ENCODE data around the gene GTF2H4.
"Not testable (repeated sequence)": the region's sequence is repeated elsewhere in the genome, so short reads cannot be mapped to it uniquely, and the experiment has no call there.

The GTF2H4 gene

DNA sequence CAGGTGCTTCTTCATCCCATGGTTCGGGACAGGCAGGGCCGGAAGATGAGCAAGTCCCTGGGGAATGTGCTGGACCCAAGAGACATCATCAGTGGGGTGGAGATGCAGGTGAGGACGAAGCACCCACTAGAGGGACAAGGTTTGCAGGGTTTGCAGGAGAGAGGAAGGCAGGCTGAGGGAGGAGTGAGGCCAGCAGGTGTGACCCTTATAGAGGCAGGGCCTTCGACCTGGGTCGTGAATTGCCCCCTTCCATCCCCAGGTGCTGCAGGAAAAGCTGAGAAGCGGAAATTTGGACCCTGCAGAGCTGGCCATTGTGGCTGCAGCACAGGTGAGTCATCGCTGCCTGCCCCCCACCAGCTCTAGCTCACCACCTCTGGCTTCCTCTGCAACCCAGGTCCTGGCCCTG, 14.4 kb downstream of the GTF2H4 start:
- TF ChIP-seq EZH2phosphoT487 (IDR thresholded peaks at IDR 0.05; ENCODE audit: borderline replicate concordance, low read length), result no peak
- TF ChIP-seq, protein P1, sequence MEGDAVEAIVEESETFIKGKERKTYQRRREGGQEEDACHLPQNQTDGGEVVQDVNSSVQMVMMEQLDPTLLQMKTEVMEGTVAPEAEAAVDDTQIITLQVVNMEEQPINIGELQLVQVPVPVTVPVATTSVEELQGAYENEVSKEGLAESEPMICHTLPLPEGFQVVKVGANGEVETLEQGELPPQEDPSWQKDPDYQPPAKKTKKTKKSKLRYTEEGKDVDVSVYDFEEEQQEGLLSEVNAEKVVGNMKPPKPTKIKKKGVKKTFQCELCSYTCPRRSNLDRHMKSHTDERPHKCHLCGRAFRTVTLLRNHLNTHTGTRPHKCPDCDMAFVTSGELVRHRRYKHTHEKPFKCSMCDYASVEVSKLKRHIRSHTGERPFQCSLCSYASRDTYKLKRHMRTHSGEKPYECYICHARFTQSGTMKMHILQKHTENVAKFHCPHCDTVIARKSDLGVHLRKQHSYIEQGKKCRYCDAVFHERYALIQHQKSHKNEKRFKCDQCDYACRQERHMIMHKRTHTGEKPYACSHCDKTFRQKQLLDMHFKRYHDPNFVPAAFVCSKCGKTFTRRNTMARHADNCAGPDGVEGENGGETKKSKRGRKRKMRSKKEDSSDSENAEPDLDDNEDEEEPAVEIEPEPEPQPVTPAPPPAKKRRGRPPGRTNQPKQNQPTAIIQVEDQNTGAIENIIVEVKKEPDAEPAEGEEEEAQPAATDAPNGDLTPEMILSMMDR (IDR thresholded peaks at IDR 0.05; ENCODE audit: low read depth, low read length, poor library complexity, severe bottlenecking), result no peak
- no peaks in the 10 kb centered on the region for H3K9me3 ChIP-seq (ENCODE audit: control insufficient read depth, insufficient read depth, low read length)
- H3K36me3 ChIP-seq (ENCODE audit: control insufficient read depth, low read length), result peaks cover 65% of the 10 kb centered on the region
- H3K27me3 ChIP-seq (ENCODE audit: control insufficient read depth, low read length), result no peaks in the 10 kb centered on the region
- H3K4me2 ChIP-seq (ENCODE audit: low read length), result no peak overlapping the region
- H3K27ac ChIP-seq (ENCODE audit: low read depth, low read length), result no peak overlapping the region
- no peaks in the 10 kb centered on the region for H3F3A ChIP-seq (ENCODE audit: control insufficient read depth, insufficient read depth)
- no peaks in the 10 kb centered on the region for H4K20me1 ChIP-seq (ENCODE audit: control insufficient read depth, insufficient read depth, low read depth, low read length)
- H3K4me3 ChIP-seq (ENCODE audit: low read length), result no peak overlapping the region
- H3K79me2 ChIP-seq (ENCODE audit: control insufficient read depth, low read length), result no peaks in the 10 kb centered on the region
- no peaks in the 10 kb centered on the region for H3K9me2 ChIP-seq (replicated peaks; ENCODE audit: control insufficient read depth, low read length)
- H3K4me1 ChIP-seq (ENCODE audit: control insufficient read depth, low read length), result no peaks in the 10 kb centered on the region

DNA sequence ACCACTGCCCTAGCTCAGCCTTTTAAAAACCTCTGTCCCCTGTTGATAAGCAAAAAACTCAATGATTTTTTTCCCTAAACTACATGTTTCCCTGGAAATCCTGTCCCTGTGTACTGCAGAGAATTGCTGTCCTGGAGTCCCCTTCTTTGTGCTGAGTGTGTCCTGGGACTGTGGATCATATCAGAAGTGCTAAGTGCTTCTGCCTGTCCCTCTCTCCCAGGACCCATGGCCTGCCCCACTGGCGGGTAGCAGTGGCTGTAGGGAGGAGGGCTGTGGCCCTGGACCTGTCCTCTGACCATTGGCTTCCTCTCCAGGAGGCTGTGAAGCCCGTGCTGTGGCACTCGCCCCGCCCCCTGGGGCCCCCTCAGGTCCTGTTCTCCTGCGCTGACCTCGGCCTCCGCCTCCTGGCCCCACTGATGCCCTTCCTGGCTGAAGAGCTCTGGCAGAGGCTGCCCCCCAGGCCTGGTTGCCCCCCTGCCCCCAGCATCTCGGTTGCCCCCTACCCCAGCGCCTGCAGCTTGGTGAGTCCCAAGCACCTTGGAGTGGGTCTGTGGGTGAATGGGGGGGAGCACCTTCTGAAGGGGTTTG, 16.1 kb downstream of the GTF2H4 start:
- not testable (repeated sequence) for H3K4me3 ChIP-seq (ENCODE audit: low read length); H3F3A ChIP-seq (ENCODE audit: control insufficient read depth, insufficient read depth)
- H3K36me3 ChIP-seq (ENCODE audit: control insufficient read depth, low read length), result peaks cover 65% of the 10 kb centered on the region

DNA sequence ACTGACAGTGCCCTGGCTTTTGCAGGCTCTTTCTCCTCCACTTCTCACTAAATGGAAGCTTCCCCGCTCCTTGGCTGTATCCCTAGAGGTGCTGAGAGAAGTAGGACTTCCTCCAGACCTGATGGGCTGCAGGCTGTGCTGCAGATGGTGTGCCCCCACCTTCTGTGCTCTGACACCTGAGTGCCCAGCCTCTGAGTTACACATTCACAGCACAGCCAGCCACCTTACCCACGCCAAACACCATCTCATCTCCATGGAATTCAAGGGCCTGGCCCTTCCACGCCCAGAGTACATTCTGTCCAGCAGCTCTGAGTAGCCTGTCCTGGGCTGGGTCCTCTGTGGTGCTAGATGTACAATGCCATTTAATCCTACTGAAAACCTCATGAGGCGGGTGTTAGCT, 18.6 kb downstream of the GTF2H4 start:
- Histone ChIP-seq H3K9me2 (replicated peaks; ENCODE audit: control insufficient read depth, low read length) (no peaks in the 10 kb centered on the region), H3K4me3 (ENCODE audit: low read length) (no peak overlapping the region), H3K79me2 (ENCODE audit: control insufficient read depth, low read length) (no peaks in the 10 kb centered on the region), H3K4me1 (ENCODE audit: control insufficient read depth, low read length) (no peaks in the 10 kb centered on the region), H3K36me3 (ENCODE audit: control insufficient read depth, low read length) (peaks cover 43% of the 10 kb centered on the region), H3K9me3 (ENCODE audit: control insufficient read depth, insufficient read depth, low read length) (no peaks in the 10 kb centered on the region), H3K27ac (ENCODE audit: low read depth, low read length) (no peak overlapping the region), H3K4me2 (ENCODE audit: low read length) (no peak overlapping the region), H4K20me1 (ENCODE audit: control insufficient read depth, insufficient read depth, low read depth, low read length) (no peaks in the 10 kb centered on the region), H3K27me3 (ENCODE audit: control insufficient read depth, low read length) (no peaks in the 10 kb centered on the region), H3F3A (ENCODE audit: control insufficient read depth, insufficient read depth) (no peaks in the 10 kb centered on the region)
- no peak for TF ChIP-seq EZH2phosphoT487 (IDR thresholded peaks at IDR 0.05; ENCODE audit: borderline replicate concordance, low read length)
- TF ChIP-seq, protein P1 (IDR thresholded peaks at IDR 0.05; ENCODE audit: low read depth, low read length, poor library complexity, severe bottlenecking), result no peak

More for the DNA sequence above, 16.1 kb downstream of the GTF2H4 start:
- not testable (repeated sequence) for H3K27me3 ChIP-seq (ENCODE audit: control insufficient read depth, low read length); H3K9me3 ChIP-seq (ENCODE audit: control insufficient read depth, insufficient read depth, low read length); H3K79me2 ChIP-seq (ENCODE audit: control insufficient read depth, low read length); H3K4me2 ChIP-seq (ENCODE audit: low read length); H3K9me2 ChIP-seq (replicated peaks; ENCODE audit: control insufficient read depth, low read length); H4K20me1 ChIP-seq (ENCODE audit: control insufficient read depth, insufficient read depth, low read depth, low read length); H3K27ac ChIP-seq (ENCODE audit: low read depth, low read length); H3K4me1 ChIP-seq (ENCODE audit: control insufficient read depth, low read length)

DNA sequence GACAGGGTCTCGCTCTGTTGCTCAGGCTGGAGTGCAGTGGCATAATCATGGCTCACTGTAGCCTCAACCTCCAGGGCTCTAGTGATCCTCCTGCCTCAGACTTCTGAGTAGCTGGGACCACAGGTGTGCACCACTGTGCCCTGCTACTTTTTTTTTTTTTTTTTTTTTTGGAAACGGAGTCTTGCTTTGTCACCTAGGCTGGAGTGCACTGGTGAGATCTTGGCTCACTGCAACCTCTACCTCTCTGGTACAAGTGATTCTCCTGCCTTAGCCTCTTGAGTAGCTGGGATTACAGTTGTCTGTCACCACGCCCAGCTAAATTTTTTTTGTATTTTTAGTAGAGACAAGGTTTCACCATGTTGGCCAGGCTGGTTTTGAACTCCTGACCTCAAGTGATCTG, 19.1 kb downstream of the GTF2H4 start:
- not testable (repeated sequence) for H3K27me3 ChIP-seq (ENCODE audit: control insufficient read depth, low read length); H3K79me2 ChIP-seq (ENCODE audit: control insufficient read depth, low read length); H3K4me1 ChIP-seq (ENCODE audit: control insufficient read depth, low read length); H3K9me2 ChIP-seq (replicated peaks; ENCODE audit: control insufficient read depth, low read length); H3K4me2 ChIP-seq (ENCODE audit: low read length); H3K4me3 ChIP-seq (ENCODE audit: low read length); H4K20me1 ChIP-seq (ENCODE audit: control insufficient read depth, insufficient read depth, low read depth, low read length); H3F3A ChIP-seq (ENCODE audit: control insufficient read depth, insufficient read depth); H3K27ac ChIP-seq (ENCODE audit: low read depth, low read length); H3K9me3 ChIP-seq (ENCODE audit: control insufficient read depth, insufficient read depth, low read length)
- H3K36me3 ChIP-seq (ENCODE audit: control insufficient read depth, low read length), result peaks cover 39% of the 10 kb centered on the region
